WTC11 (cell line): Measurements from ENCODE around the gene MPIG6B. TPM values are rescaled to one million over a fixed set of nuclear protein-coding genes. Genes with fewer than 3 reads are reported as not detected.

Experiments used
- ATAC-seq: fragments of 200-7000 bp; cut with Tn5 transposase; 2 replicates; pipeline ENCODE4 v1.10.0; 2021; ENCODE audit warnings: mild to moderate bottlenecking, moderate library complexity
- CTCF ChIA-PET: fragments of 300-600 bp; sonication (Branson Sonifier 250); formaldehyde crosslinking; loops from one replicate; lab custom pipeline; 2021; ENCODE audit warnings: antibody characterized with exemption; lab: Charles Lee
- POLR2A ChIA-PET: fragments of 350-600 bp; sonication (Branson Sonifier 250); formaldehyde crosslinking; loops from one replicate; lab custom pipeline; 2021; ENCODE audit warnings: antibody characterized with exemption; lab: Charles Lee
- DNase-seq: peaks from one replicate; pipeline ENCODE4 v3.0.0; 2021; ENCODE audit warnings: low spot score
- H3K27ac Mint-ChIP-seq: 2 replicates; pipeline ENCODE4 v1.8.0; 2021; ENCODE audit warnings: mixed read lengths
- H3K27me3 Mint-ChIP-seq: 2 replicates; pipeline ENCODE4 v1.8.0; 2021; ENCODE audit warnings: low read depth, mild to moderate bottlenecking, moderate library complexity, mixed read lengths
- H3K36me3 Mint-ChIP-seq: 2 replicates; pipeline ENCODE4 v1.8.0; 2021; ENCODE audit warnings: mixed read lengths
- H3K4me1 Mint-ChIP-seq: 2 replicates; pipeline ENCODE4 v1.8.0; 2022; ENCODE audit warnings: mixed read lengths
- H3K4me3 Mint-ChIP-seq: 2 replicates; pipeline ENCODE4 v1.8.0; 2021; ENCODE audit warnings: mild to moderate bottlenecking, moderate library complexity, mixed read lengths
- H3K9me3 Mint-ChIP-seq: 2 replicates; pipeline ENCODE4 v1.8.0; 2021; ENCODE audit warnings: mixed read lengths
- FOXP1 ChIP-seq: sonication (generic); formaldehyde crosslinking; IDR thresholded peaks from 2 replicates; pipeline ENCODE4 v1.8.0; 2022; ENCODE audit warnings: missing genetic modification reagents, mild to moderate bottlenecking, moderate library complexity, borderline replicate concordance
- GRHL2 ChIP-seq: fragments of 250-450 bp; sonication (Bioruptor Pico); IDR thresholded peaks from 2 replicates; pipeline ENCODE4 v1.8.0; 2022; ENCODE audit warnings: mild to moderate bottlenecking, moderate library complexity; ENCODE audit not compliant: insufficient replicate concordance, severe bottlenecking
- GTF2I ChIP-seq: fragments of 250-450 bp; sonication (Bioruptor Pico); conservative IDR thresholded peaks from 2 replicates; pipeline ENCODE4 v1.4.0; 2021; ENCODE audit warnings: mild to moderate bottlenecking
- MXD4 ChIP-seq: fragments of 250-450 bp; sonication (Bioruptor Pico); IDR thresholded peaks from 2 replicates; pipeline ENCODE4 v1.8.0; 2021; ENCODE audit warnings: mild to moderate bottlenecking, moderate library complexity, borderline replicate concordance
- MYBL2 ChIP-seq: sonication (generic); formaldehyde crosslinking; IDR thresholded peaks from 2 replicates; pipeline ENCODE4 v1.8.1; 2023; ENCODE audit warnings: mild to moderate bottlenecking, moderate library complexity, missing genetic modification reagents
- NFATC4 ChIP-seq: fragments of 250-450 bp; sonication (Bioruptor Pico); IDR thresholded peaks from 2 replicates; pipeline ENCODE4 v1.9.0; 2021; ENCODE audit warnings: mild to moderate bottlenecking
- OVOL2 ChIP-seq: fragments of 250-450 bp; sonication (Bioruptor Pico); IDR thresholded peaks from 2 replicates; pipeline ENCODE4 v1.9.0; 2021; ENCODE audit warnings: mild to moderate bottlenecking, borderline replicate concordance
- SMAD3 ChIP-seq: sonication (generic); formaldehyde crosslinking; IDR thresholded peaks from 2 replicates; pipeline ENCODE4 v1.8.0; 2022; ENCODE audit warnings: missing genetic modification reagents, mild to moderate bottlenecking, borderline replicate concordance
- SP1 ChIP-seq: sonication (generic); formaldehyde crosslinking; conservative IDR thresholded peaks from 2 replicates; pipeline ENCODE4 v1.8.1; 2022; ENCODE audit warnings: missing genetic modification reagents
- TCF7 ChIP-seq: sonication (generic); formaldehyde crosslinking; IDR thresholded peaks from 2 replicates; pipeline ENCODE4 v1.8.0; 2022; ENCODE audit warnings: mild to moderate bottlenecking, low read depth, missing genetic modification reagents, moderate library complexity
- TEAD4 ChIP-seq: sonication (generic); formaldehyde crosslinking; IDR thresholded peaks from 2 replicates; pipeline ENCODE4 v1.8.0; 2022; ENCODE audit warnings: mild to moderate bottlenecking, missing genetic modification reagents
- ZNF671 ChIP-seq: fragments of 250-450 bp; sonication (Bioruptor Pico); IDR thresholded peaks from 2 replicates; pipeline ENCODE4 v1.8.0; 2021; ENCODE audit warnings: mild to moderate bottlenecking
- total RNA-seq: library from RNA; stranded (reverse); gene quantifications from 3 replicates; pipeline ENCODE4 v1.2.3, GENCODE V29; 2021
- TF ChIP-seq, protein P1 (sequence below): sonication (generic); formaldehyde crosslinking; IDR thresholded peaks from 2 replicates; pipeline ENCODE4 v1.8.0; 2022; ENCODE audit warnings: mild to moderate bottlenecking, missing genetic modification reagents
- TF ChIP-seq, protein P2 (sequence below): sonication (generic); formaldehyde crosslinking; conservative IDR thresholded peaks from 2 replicates; pipeline ENCODE4 v1.8.1; 2022; ENCODE audit warnings: mild to moderate bottlenecking, missing genetic modification reagents
- TF ChIP-seq, protein P3 (sequence below): sonication (generic); formaldehyde crosslinking; IDR thresholded peaks from 2 replicates; pipeline ENCODE4 v1.8.0; 2023; ENCODE audit warnings: missing genetic modification reagents, mild to moderate bottlenecking, borderline replicate concordance
- TF ChIP-seq, protein P4 (sequence below): sonication (generic); formaldehyde crosslinking; IDR thresholded peaks from 2 replicates; pipeline ENCODE4 v1.8.1; 2023; ENCODE audit warnings: mild to moderate bottlenecking, moderate library complexity, missing genetic modification reagents
- TF ChIP-seq, protein P5 (sequence below): sonication (generic); formaldehyde crosslinking; IDR thresholded peaks from 2 replicates; pipeline ENCODE4 v1.8.1; 2022; ENCODE audit warnings: low read depth, missing genetic modification reagents, borderline replicate concordance
- TF ChIP-seq, protein P6 (sequence below): sonication (generic); formaldehyde crosslinking; IDR thresholded peaks from 2 replicates; pipeline ENCODE4 v1.8.0; 2022; ENCODE audit warnings: mild to moderate bottlenecking, missing genetic modification reagents

The MPIG6B gene
- total RNA-seq, 1 experiment from 2014 or later = 0.09 TPM

DNA sequence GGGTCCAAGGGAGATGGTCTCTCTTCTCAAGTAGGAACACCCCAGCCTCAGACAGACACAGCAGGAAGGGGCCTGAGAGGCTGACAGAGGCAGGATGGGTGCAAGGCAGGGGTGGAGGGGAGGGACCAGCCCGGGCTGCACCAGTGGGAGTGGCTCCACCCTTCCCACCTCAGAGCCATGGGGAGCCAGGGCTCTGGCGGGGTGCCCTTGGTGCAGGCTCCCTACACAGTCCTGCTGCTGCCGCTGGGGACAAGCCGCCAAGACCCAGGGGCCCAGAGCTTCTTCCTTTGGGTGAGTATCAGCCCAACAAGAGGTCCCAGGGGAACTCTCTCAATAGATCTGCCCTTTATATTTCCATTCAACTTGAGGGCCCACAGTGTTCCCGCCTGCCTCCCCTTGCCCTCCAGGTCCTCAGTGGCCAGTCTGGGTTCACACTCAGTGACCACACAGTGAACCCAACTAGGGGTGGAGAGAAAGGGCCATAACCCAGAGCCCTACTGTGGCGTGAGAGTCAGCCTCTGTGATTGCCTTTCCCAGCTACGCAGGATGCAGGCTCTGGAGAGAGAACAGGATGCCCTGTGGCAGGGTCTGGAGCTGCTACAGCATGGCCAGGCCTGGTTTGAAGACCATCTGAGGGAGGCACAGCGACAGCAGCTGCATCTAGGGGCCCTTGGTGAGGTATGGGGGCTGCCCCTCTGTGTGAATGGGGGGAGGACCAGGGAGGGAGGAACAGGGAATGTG is 39.9 kb downstream of the MPIG6B start:
- POLR2A ChIA-PET = interaction anchor here (0.8 kb wide), 1 partner anchor 10 kb away, joined by 3 read pairs; no protein-coding TSS in a partner anchor
- no peaks in the 10 kb centered on the region; the same call in 1 of the 2 replicates for H3K27me3 Mint-ChIP-seq
- DNase-seq = no peak
- H3K27ac Mint-ChIP-seq = 0 out of 2 replicates have a peak overlapping the region, but pooled peaks have one; percentile 7
- H3K4me1 Mint-ChIP-seq = peaks cover 23% of the 10 kb centered on the region
- H3K4me3 Mint-ChIP-seq = no peak overlapping the region
- peaks cover 24% of the 10 kb centered on the region for H3K36me3 Mint-ChIP-seq
- TF ChIP-seq, protein P1, sequence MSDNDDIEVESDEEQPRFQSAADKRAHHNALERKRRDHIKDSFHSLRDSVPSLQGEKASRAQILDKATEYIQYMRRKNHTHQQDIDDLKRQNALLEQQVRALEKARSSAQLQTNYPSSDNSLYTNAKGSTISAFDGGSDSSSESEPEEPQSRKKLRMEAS = no peak
- TF ChIP-seq, protein P2, sequence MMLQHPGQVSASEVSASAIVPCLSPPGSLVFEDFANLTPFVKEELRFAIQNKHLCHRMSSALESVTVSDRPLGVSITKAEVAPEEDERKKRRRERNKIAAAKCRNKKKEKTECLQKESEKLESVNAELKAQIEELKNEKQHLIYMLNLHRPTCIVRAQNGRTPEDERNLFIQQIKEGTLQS = 0 out of 2 replicates have a peak, but pooled peaks have one; percentile 21
- TF ChIP-seq TEAD4 (CRISPR knock-in tag) = 0 out of 2 replicates have a peak, but pooled peaks have one; percentile 22
- CTCF ChIA-PET = interaction anchor here (0.5 to 1.3 kb wide), 4 partner anchors 10 to 74 kb away, joined by 3 to 6 read pairs (median 4); no protein-coding TSS in a partner anchor
- ATAC-seq = no peak
- H3K9me3 Mint-ChIP-seq = no peaks in the 10 kb centered on the region

DNA sequence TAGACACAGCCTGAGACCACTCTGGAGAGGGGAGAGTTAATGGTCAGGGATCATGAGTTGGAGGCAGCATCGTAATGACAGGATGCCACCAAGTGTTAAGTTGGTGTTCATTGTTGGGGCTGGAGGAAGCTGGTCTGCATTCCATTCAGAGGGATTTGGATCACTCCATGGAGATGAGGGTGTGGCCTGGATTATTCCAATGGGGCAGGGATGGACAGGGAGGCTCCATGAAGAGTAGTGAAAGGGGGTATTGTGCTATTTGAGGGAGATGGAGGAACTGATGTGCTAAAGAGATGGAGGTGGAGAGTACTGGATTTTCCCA is 40.4 kb downstream of the MPIG6B start:
- POLR2A ChIA-PET = interaction anchor here (0.5 to 0.8 kb wide), 2 partner anchors 11 to 82 kb away, joined by 3 read pairs; partner anchors contain the start of gene LY6G5C
- ATAC-seq = peak; percentile 41
- 0 out of 2 replicates have a peak overlapping the region, but pooled peaks have one; percentile 7 for H3K27ac Mint-ChIP-seq
- H3K9me3 Mint-ChIP-seq = no peaks in the 10 kb centered on the region
- TF ChIP-seq OVOL2 (CRISPR knock-in tag) = no peak
- TF ChIP-seq, protein P3, sequence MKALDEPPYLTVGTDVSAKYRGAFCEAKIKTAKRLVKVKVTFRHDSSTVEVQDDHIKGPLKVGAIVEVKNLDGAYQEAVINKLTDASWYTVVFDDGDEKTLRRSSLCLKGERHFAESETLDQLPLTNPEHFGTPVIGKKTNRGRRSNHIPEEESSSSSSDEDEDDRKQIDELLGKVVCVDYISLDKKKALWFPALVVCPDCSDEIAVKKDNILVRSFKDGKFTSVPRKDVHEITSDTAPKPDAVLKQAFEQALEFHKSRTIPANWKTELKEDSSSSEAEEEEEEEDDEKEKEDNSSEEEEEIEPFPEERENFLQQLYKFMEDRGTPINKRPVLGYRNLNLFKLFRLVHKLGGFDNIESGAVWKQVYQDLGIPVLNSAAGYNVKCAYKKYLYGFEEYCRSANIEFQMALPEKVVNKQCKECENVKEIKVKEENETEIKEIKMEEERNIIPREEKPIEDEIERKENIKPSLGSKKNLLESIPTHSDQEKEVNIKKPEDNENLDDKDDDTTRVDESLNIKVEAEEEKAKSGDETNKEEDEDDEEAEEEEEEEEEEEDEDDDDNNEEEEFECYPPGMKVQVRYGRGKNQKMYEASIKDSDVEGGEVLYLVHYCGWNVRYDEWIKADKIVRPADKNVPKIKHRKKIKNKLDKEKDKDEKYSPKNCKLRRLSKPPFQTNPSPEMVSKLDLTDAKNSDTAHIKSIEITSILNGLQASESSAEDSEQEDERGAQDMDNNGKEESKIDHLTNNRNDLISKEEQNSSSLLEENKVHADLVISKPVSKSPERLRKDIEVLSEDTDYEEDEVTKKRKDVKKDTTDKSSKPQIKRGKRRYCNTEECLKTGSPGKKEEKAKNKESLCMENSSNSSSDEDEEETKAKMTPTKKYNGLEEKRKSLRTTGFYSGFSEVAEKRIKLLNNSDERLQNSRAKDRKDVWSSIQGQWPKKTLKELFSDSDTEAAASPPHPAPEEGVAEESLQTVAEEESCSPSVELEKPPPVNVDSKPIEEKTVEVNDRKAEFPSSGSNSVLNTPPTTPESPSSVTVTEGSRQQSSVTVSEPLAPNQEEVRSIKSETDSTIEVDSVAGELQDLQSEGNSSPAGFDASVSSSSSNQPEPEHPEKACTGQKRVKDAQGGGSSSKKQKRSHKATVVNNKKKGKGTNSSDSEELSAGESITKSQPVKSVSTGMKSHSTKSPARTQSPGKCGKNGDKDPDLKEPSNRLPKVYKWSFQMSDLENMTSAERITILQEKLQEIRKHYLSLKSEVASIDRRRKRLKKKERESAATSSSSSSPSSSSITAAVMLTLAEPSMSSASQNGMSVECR (CRISPR knock-in tag) = no peak
- no peak for TF ChIP-seq SMAD3 (CRISPR knock-in tag)
- no peak for TF ChIP-seq ZNF671 (CRISPR knock-in tag)
- TF ChIP-seq, protein P2 = no peak
- TF ChIP-seq GRHL2 = no peak
- TF ChIP-seq MYBL2 = no peak
- no peak for TF ChIP-seq GTF2I
- TF ChIP-seq TEAD4 (CRISPR knock-in tag) = no peak
- TF ChIP-seq, protein P4, sequence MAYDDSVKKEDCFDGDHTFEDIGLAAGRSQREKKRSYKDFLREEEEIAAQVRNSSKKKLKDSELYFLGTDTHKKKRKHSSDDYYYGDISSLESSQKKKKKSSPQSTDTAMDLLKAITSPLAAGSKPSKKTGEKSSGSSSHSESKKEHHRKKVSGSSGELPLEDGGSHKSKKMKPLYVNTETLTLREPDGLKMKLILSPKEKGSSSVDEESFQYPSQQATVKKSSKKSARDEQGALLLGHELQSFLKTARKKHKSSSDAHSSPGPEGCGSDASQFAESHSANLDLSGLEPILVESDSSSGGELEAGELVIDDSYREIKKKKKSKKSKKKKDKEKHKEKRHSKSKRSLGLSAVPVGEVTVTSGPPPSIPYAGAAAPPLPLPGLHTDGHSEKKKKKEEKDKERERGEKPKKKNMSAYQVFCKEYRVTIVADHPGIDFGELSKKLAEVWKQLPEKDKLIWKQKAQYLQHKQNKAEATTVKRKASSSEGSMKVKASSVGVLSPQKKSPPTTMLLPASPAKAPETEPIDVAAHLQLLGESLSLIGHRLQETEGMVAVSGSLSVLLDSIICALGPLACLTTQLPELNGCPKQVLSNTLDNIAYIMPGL (CRISPR knock-in tag) = no peak
- no peak for TF ChIP-seq FOXP1 (CRISPR knock-in tag)
- no peak for TF ChIP-seq MXD4
- TF ChIP-seq, protein P5, sequence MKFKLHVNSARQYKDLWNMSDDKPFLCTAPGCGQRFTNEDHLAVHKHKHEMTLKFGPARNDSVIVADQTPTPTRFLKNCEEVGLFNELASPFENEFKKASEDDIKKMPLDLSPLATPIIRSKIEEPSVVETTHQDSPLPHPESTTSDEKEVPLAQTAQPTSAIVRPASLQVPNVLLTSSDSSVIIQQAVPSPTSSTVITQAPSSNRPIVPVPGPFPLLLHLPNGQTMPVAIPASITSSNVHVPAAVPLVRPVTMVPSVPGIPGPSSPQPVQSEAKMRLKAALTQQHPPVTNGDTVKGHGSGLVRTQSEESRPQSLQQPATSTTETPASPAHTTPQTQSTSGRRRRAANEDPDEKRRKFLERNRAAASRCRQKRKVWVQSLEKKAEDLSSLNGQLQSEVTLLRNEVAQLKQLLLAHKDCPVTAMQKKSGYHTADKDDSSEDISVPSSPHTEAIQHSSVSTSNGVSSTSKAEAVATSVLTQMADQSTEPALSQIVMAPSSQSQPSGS (CRISPR knock-in tag) = no peak
- no peak for TF ChIP-seq TCF7 (CRISPR knock-in tag)
- no peak for TF ChIP-seq NFATC4
- TF ChIP-seq, protein P6, sequence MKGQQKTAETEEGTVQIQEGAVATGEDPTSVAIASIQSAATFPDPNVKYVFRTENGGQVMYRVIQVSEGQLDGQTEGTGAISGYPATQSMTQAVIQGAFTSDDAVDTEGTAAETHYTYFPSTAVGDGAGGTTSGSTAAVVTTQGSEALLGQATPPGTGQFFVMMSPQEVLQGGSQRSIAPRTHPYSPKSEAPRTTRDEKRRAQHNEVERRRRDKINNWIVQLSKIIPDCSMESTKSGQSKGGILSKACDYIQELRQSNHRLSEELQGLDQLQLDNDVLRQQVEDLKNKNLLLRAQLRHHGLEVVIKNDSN (CRISPR knock-in tag) = no peak
- no peak for TF ChIP-seq SP1 (CRISPR knock-in tag)
- TF ChIP-seq, all 79 proteins: peak for 0
- Mint-ChIP-seq H3K4me1 (peaks cover 23% of the 10 kb centered on the region), H3K36me3 (peaks cover 22% of the 10 kb centered on the region), H3K27me3 (no peaks in the 10 kb centered on the region; the same call in 1 of the 2 replicates), H3K4me3 (no peak overlapping the region)
- DNase-seq = peak; percentile 33
- CTCF ChIA-PET = interaction anchor here (0.8 to 1.3 kb wide), 3 partner anchors 10 to 74 kb away, joined by 3 to 6 read pairs (median 5); no protein-coding TSS in a partner anchor
